Bronchial epithelial cell (primary cell): ENCODE data around the gene TPM2. TPM values are rescaled to one million over a fixed set of nuclear protein-coding genes. Genes with fewer than 3 reads are reported as not detected.

ENCODE experiments used
- DNase-seq: peaks from one replicate; pipeline ENCODE4 v3.0.0-alpha.2; 2010; ENCODE audit warnings: low read depth
- FAIRE-seq: peaks from 2 replicates; lab custom pipeline; 2011; peaks lifted over from hg19 to GRCh38; lab: Jason Lieb, UNC
- H3K27me3 ChIP-seq: 2 replicates; pipeline ENCODE4 v1.5.1; 2011; ENCODE audit warnings: low read length; ENCODE audit not compliant: control insufficient read depth, insufficient read depth
- H3K36me3 ChIP-seq: 2 replicates; pipeline ENCODE4 v1.5.1; 2011; ENCODE audit warnings: low read length; ENCODE audit not compliant: control insufficient read depth, insufficient read depth
- H3K4me3 ChIP-seq: 2 replicates; pipeline ENCODE4 v1.5.1; 2011; ENCODE audit warnings: mild to moderate bottlenecking, low read depth, low read length, control low read depth
- total RNA-seq: library from RNA; depleted of rRNA; stranded (reverse); fragments of >200 nt; gene quantifications from 2 replicates; pipeline ENCODE4 v1.2.1, GENCODE V29; 2014
- TF ChIP-seq, protein P1 (sequence below): IDR thresholded peaks from 2 replicates; pipeline ENCODE4 v1.5.1; 2011; ENCODE audit warnings: mild to moderate bottlenecking, moderate library complexity, low read length, control low read depth, inconsistent platforms; ENCODE audit not compliant: insufficient read depth, severe bottlenecking

Gene TPM2
- total RNA-seq, 1 donor from 2014 or later = 57.7 TPM

DNA sequence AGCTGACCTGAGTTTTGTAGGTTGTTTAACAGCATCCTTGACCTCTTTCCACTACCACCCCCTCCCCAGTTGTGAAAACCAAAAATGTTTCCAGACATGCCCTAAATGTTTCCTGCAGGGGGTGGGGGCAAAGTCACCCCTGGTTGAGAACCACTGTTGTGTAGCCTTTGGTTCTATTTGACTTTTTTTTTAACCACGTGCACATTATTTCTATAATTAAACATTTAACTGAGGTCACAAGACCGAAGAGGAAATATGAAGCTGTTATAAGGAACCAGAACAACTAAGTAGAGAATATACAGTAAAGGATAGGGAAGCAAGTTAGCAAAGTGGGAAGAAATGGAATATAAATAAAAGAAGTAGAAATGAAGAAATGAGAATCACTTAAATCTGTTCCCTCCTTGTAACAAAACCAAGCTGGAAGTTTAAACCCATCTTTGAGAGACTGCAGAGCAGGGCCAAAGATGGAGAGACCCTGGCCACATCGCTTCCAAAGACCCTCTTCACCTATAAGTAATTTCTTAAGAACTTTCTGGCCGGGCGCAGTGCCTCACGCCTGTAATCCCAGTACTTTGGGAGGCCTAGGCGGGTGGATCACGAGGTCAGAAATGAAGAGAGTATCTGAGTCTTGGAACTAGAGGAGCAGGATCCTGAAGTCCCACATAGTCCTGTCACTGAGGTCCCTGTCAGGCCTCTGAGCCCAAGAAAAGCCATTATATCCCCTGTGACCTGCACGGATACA lies 53.4 kb downstream of the TPM2 start:
- Histone ChIP-seq H3K27me3 (no peaks in the 10 kb centered on the region), H3K4me3 (no peak overlapping the region), H3K36me3 (no peaks in the 10 kb centered on the region)
- TF ChIP-seq, protein P1, sequence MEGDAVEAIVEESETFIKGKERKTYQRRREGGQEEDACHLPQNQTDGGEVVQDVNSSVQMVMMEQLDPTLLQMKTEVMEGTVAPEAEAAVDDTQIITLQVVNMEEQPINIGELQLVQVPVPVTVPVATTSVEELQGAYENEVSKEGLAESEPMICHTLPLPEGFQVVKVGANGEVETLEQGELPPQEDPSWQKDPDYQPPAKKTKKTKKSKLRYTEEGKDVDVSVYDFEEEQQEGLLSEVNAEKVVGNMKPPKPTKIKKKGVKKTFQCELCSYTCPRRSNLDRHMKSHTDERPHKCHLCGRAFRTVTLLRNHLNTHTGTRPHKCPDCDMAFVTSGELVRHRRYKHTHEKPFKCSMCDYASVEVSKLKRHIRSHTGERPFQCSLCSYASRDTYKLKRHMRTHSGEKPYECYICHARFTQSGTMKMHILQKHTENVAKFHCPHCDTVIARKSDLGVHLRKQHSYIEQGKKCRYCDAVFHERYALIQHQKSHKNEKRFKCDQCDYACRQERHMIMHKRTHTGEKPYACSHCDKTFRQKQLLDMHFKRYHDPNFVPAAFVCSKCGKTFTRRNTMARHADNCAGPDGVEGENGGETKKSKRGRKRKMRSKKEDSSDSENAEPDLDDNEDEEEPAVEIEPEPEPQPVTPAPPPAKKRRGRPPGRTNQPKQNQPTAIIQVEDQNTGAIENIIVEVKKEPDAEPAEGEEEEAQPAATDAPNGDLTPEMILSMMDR = no peak
- FAIRE-seq (no peak), DNase-seq (no peak)

DNA sequence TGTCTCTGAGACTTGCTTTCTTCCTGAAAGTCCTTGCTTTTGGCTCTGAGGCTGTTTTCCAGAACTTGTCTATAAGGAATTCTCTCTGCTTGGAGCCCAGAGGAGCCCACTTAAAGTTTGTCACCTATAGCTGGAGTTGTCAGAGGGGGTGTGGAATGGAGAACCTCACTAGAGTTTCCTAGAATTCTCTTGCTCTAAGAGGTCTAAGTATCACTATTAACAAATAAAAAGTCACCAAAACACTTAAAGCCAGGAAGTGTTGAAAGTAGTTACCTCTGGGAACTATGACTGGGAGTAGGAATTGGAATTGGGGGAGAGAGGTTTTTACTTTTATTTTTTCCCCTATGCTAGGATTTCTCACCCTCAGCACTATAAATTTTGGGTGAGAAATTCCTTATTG lies 54.0 kb downstream of the TPM2 start:
- no peaks in the 10 kb centered on the region for H3K27me3 ChIP-seq
- no peaks in the 10 kb centered on the region for H3K36me3 ChIP-seq
- H3K4me3 ChIP-seq = no peak overlapping the region
- TF ChIP-seq, protein P1 = no peak
- DNase-seq (no peak), FAIRE-seq (no peak)

Other genes starting within 250 kb of the TPM2 start
- 4.5 and 4.9 TPM in 2 replicates for gene RUSC2, start 199.8 kb downstream of the TPM2 start, total RNA-seq
- 6.6 and 8.2 TPM in 2 replicates for gene TESK1, start 84.7 kb downstream of the TPM2 start, total RNA-seq
- gene CD72, start 71.5 kb downstream of the TPM2 start, total RNA-seq = 0.79 and 0.90 TPM in 2 replicates
- not detected in 2 replicates for gene SIT1, start 39.0 kb downstream of the TPM2 start, total RNA-seq
- gene RMRP, start 31.9 kb downstream of the TPM2 start, total RNA-seq = 15,881 and 37,648 TPM in 2 replicates
- 11.4 and 13.7 TPM in 2 replicates for gene CCDC107, start 31.6 kb downstream of the TPM2 start, total RNA-seq
- gene ARHGEF39, start 24.7 kb downstream of the TPM2 start, total RNA-seq = 0.13 and 0.79 TPM in 2 replicates
- gene CA9, start 16.0 kb downstream of the TPM2 start, total RNA-seq = 3.2 and 28.5 TPM in 2 replicates
- gene TLN1, start 42.3 kb upstream of the TPM2 start, total RNA-seq = 71.0 and 79.0 TPM in 2 replicates
- 45.4 and 57.9 TPM in 2 replicates for gene CREB3, start 42.7 kb upstream of the TPM2 start, total RNA-seq
- gene GBA2, start 59.3 kb upstream of the TPM2 start, total RNA-seq = 34.8 and 37.9 TPM in 2 replicates
- gene RGP1, start 59.4 kb upstream of the TPM2 start, total RNA-seq = 11.8 and 16.8 TPM in 2 replicates
- not detected in 2 replicates for gene MSMP, start 64.4 kb upstream of the TPM2 start, total RNA-seq
- gene NPR2, start 101.7 kb upstream of the TPM2 start, total RNA-seq = 5.0 and 7.9 TPM in 2 replicates
- gene SPAG8, start 122.3 kb upstream of the TPM2 start, total RNA-seq = 0.13 and 0.26 TPM in 2 replicates
- 22.6 and 22.7 TPM in 2 replicates for gene HINT2, start 125.1 kb upstream of the TPM2 start, total RNA-seq
- gene FAM221B, start 138.8 kb upstream of the TPM2 start, total RNA-seq = not detected in 2 replicates
- gene TMEM8B, start 139.3 kb upstream of the TPM2 start, total RNA-seq = 0.79 and 1.5 TPM in 2 replicates
- gene OR13J1, start 180.5 kb upstream of the TPM2 start, total RNA-seq = not detected in 2 replicates
- 0.26 TPM in 1 of 2 replicates, not detected in the other for gene HRCT1, start 216.3 kb upstream of the TPM2 start, total RNA-seq
- gene SPAAR, start 219.6 kb upstream of the TPM2 start, total RNA-seq = not detected in 2 replicates